HepG2 (cell line): ENCODE data around the gene SSX2IP. TPM values are rescaled to one million over a fixed set of nuclear protein-coding genes. Genes with fewer than 3 reads are reported as not detected.

Source experiments
- CEBPG ChIP-seq: IDR thresholded peaks from 2 replicates; pipeline ENCODE4 v1.6.1; 2016
- CREB1 ChIP-seq, 2 experiments: fragments of 450-650 bp in 1 of 2; IDR thresholded peaks; 2 replicates each; pipeline ENCODE4 v1.6.1; 2016 to 2017; ENCODE audit warnings: control low read depth in 1 of 2, mild to moderate bottlenecking in 1 of 2, missing compliant biosample characterization in 1 of 2, missing genetic modification characterization in 1 of 2
- DNMT1 ChIP-seq: sonication (generic); formaldehyde crosslinking; IDR thresholded peaks from 2 replicates; pipeline ENCODE4 v1.5.1; 2020; ENCODE audit warnings: mild to moderate bottlenecking, missing genetic modification reagents
- ELF1 ChIP-seq: sonication (generic); formaldehyde crosslinking; IDR thresholded peaks from 2 replicates; pipeline ENCODE4 v1.4.0; 2020; ENCODE audit warnings: missing genetic modification reagents
- FOXA3 ChIP-seq: IDR thresholded peaks from 2 replicates; pipeline ENCODE4 v1.6.1; 2016; ENCODE audit warnings: missing genetic modification reagents, missing compliant biosample characterization
- HMG20A ChIP-seq: IDR thresholded peaks from 2 replicates; pipeline ENCODE4 v1.6.1; 2016; ENCODE audit warnings: borderline replicate concordance
- ISL2 ChIP-seq: sonication (generic); formaldehyde crosslinking; IDR thresholded peaks from 2 replicates; pipeline ENCODE4 v1.5.0; 2020; ENCODE audit warnings: missing genetic modification reagents
- KMT2A ChIP-seq: sonication (generic); formaldehyde crosslinking; IDR thresholded peaks from 2 replicates; pipeline ENCODE4 v1.4.0; 2020; ENCODE audit warnings: missing genetic modification reagents
- MTA1 ChIP-seq: sonication (generic); formaldehyde crosslinking; IDR thresholded peaks from 2 replicates; pipeline ENCODE4 v1.4.0; 2020; ENCODE audit warnings: missing genetic modification reagents, mild to moderate bottlenecking, borderline replicate concordance
- PHF21A ChIP-seq: sonication (generic); formaldehyde crosslinking; IDR thresholded peaks from 2 replicates; pipeline ENCODE4 v1.5.0; 2020; ENCODE audit warnings: mild to moderate bottlenecking, missing genetic modification reagents
- POLR2G ChIP-seq: fragments of 200-400 bp; formaldehyde crosslinking; IDR thresholded peaks from 2 replicates; pipeline ENCODE4 v1.6.1; 2018; ENCODE audit warnings: mild to moderate bottlenecking, low read depth, low read length, moderate library complexity
- SMAD3 ChIP-seq: sonication (generic); formaldehyde crosslinking; IDR thresholded peaks from 2 replicates; pipeline ENCODE4 v1.4.0; 2020; ENCODE audit warnings: missing genetic modification reagents
- TBX2 ChIP-seq: sonication (generic); formaldehyde crosslinking; IDR thresholded peaks from 2 replicates; pipeline ENCODE4 v1.5.0; 2020; ENCODE audit warnings: missing genetic modification reagents, mild to moderate bottlenecking, borderline replicate concordance
- ZBTB20 ChIP-seq: sonication (generic); formaldehyde crosslinking; IDR thresholded peaks from 2 replicates; pipeline ENCODE4 v1.8.1; 2023; ENCODE audit warnings: missing genetic modification reagents, low read depth, mild to moderate bottlenecking, borderline replicate concordance
- ZBTB3 ChIP-seq: sonication (generic); formaldehyde crosslinking; IDR thresholded peaks from 2 replicates; pipeline ENCODE4 v1.4.0; 2020; ENCODE audit warnings: low read depth, mild to moderate bottlenecking, moderate library complexity, missing genetic modification reagents, borderline replicate concordance
- ZNF138 ChIP-seq: sonication (generic); formaldehyde crosslinking; IDR thresholded peaks from 2 replicates; pipeline ENCODE4 v1.5.0; 2020; ENCODE audit warnings: mild to moderate bottlenecking, low read depth, missing genetic modification reagents
- ZNF33A ChIP-seq: sonication (generic); formaldehyde crosslinking; IDR thresholded peaks from 2 replicates; pipeline ENCODE4 v1.5.1; 2020; ENCODE audit warnings: missing genetic modification reagents, mild to moderate bottlenecking, moderate library complexity, borderline replicate concordance
- ZNF557 ChIP-seq: sonication (generic); formaldehyde crosslinking; IDR thresholded peaks from 2 replicates; pipeline ENCODE4 v1.4.0; 2020; ENCODE audit warnings: missing genetic modification reagents
- ZNF670 ChIP-seq: sonication (generic); formaldehyde crosslinking; IDR thresholded peaks from 2 replicates; pipeline ENCODE4 v1.8.0; 2022; ENCODE audit warnings: mild to moderate bottlenecking, missing genetic modification reagents, borderline replicate concordance
- ZNF7 ChIP-seq: IDR thresholded peaks from 2 replicates; pipeline ENCODE4 v1.6.1; 2016; ENCODE audit warnings: missing biosample characterization, missing genetic modification reagents
- ZNF761 ChIP-seq: sonication (generic); formaldehyde crosslinking; conservative IDR thresholded peaks from 2 replicates; pipeline ENCODE4 v1.4.0; 2020; ENCODE audit warnings: mild to moderate bottlenecking, missing genetic modification reagents
- ZZZ3 ChIP-seq: sonication (generic); formaldehyde crosslinking; IDR thresholded peaks from 2 replicates; pipeline ENCODE4 v1.4.0; 2020; ENCODE audit warnings: missing genetic modification reagents, mild to moderate bottlenecking, borderline replicate concordance
- polyA plus RNA-seq, 8 experiments: library from polyadenylated mRNA; depleted of rRNA in 3 of 8; stranded (reverse) in 7 of 8; unstranded in 1 of 8; fragments of >200 nt; fragmentation: Illumina TruSeq in 4 of 8; extraction: Trizol in 4 of 8; gene quantifications; 2 replicates each; pipeline versions ENCODE4 v1.2.1 to v1.2.3, GENCODE V29; 2011 to 2016; ENCODE audit warnings: low read depth in 4 of 8, missing spikeins in 1 of 8, mixed read lengths in 1 of 8; ENCODE audit not compliant: insufficient read depth in 1 of 8
- total RNA-seq, 5 experiments: library from RNA; depleted of rRNA; stranded (reverse); fragments of >200 nt; fragmentation: Illumina TruSeq; extraction: Trizol; gene quantifications; 2 replicates each; pipeline ENCODE4 v1.2.3, GENCODE V29; 2016; ENCODE audit warnings: low read depth in 1 of 5
- TF ChIP-seq, protein P1 (sequence below): sonication (generic); formaldehyde crosslinking; IDR thresholded peaks from 2 replicates; pipeline ENCODE4 v1.8.0; 2022; ENCODE audit warnings: low read depth, missing genetic modification reagents
- TF ChIP-seq, protein P2 (sequence below): sonication (generic); IDR thresholded peaks from 2 replicates; pipeline ENCODE4 v1.6.1; 2016; ENCODE audit warnings: low read depth, borderline replicate concordance
- TF ChIP-seq, protein P3 (sequence below), 2 experiments: sonication (generic) in 1 of 2; formaldehyde crosslinking in 1 of 2; IDR thresholded peaks; 2 replicates each; pipeline versions ENCODE4 v1.4.0 to v1.6.1; 2016 to 2020; ENCODE audit warnings: borderline replicate concordance in 1 of 2, low read depth in 1 of 2, mild to moderate bottlenecking in 1 of 2, missing genetic modification reagents in 1 of 2

SSX2IP gene
- total and polyA plus RNA-seq, 2 of the 13 experiments (the other 11 are each of a cell fraction or from before 2014, with no cell fraction given): 2.7 to 23.7 TPM

- TF ChIP-seq ISL2 (CRISPR knock-in tag) (peak; percentile 81), ZNF761 (CRISPR knock-in tag) (no peak), FOXA3 (CRISPR knock-in tag) (peak; percentile 72), POLR2G (peak; percentile 53), PHF21A (CRISPR knock-in tag) (peak; percentile 46; the same call in 1 of the 2 replicates), HMG20A (CRISPR knock-in tag) (peak; percentile 84), ZNF7 (CRISPR knock-in tag) (no peak), ZBTB20 (CRISPR knock-in tag) (0 out of 2 replicates have a peak, but pooled peaks have one; percentile 37), TBX2 (CRISPR knock-in tag) (peak; percentile 93), ZZZ3 (CRISPR knock-in tag) (no peak), CEBPG (CRISPR knock-in tag) (peak; percentile 50; the same call in 1 of the 2 replicates), SMAD3 (CRISPR knock-in tag) (0 out of 2 replicates have a peak, but pooled peaks have one; percentile 30), ZNF33A (CRISPR knock-in tag) (no peak), ELF1 (CRISPR knock-in tag) (0 out of 2 replicates have a peak, but pooled peaks have one; percentile 11), ZNF670 (CRISPR knock-in tag) (no peak), ZBTB3 (CRISPR knock-in tag) (no peak), KMT2A (CRISPR knock-in tag) (no peak), ZNF557 (CRISPR knock-in tag) (no peak), DNMT1 (CRISPR knock-in tag) (no peak), CREB1 (IDR thresholded peaks at IDR 0.05) (no peak), CREB1 (CRISPR knock-in tag; IDR thresholded peaks at IDR 0.05) (0 out of 2 replicates have a peak, but pooled peaks have one; percentile 44), MTA1 (CRISPR knock-in tag) (no peak), ZNF138 (CRISPR knock-in tag) (no peak)
- TF ChIP-seq, protein P1, sequence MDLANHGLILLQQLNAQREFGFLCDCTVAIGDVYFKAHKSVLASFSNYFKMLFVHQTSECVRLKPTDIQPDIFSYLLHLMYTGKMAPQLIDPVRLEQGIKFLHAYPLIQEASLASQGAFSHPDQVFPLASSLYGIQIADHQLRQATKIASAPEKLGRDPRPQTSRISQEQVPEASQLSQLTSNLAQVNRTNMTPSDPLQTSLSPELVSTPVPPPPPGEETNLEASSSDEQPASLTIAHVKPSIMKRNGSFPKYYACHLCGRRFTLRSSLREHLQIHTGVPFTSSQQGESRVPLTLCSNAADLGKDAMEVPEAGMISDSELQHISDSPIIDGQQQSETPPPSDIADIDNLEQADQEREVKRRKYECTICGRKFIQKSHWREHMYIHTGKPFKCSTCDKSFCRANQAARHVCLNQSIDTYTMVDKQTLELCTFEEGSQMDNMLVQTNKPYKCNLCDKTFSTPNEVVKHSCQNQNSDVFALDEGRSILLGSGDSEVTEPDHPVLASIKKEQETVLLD: no peak
- TF ChIP-seq, protein P2, sequence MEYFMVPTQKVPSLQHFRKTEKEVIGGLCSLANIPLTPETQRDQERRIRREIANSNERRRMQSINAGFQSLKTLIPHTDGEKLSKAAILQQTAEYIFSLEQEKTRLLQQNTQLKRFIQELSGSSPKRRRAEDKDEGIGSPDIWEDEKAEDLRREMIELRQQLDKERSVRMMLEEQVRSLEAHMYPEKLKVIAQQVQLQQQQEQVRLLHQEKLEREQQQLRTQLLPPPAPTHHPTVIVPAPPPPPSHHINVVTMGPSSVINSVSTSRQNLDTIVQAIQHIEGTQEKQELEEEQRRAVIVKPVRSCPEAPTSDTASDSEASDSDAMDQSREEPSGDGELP: peak; percentile 62; the same call in 1 of the 2 replicates
- TF ChIP-seq, protein P3, sequence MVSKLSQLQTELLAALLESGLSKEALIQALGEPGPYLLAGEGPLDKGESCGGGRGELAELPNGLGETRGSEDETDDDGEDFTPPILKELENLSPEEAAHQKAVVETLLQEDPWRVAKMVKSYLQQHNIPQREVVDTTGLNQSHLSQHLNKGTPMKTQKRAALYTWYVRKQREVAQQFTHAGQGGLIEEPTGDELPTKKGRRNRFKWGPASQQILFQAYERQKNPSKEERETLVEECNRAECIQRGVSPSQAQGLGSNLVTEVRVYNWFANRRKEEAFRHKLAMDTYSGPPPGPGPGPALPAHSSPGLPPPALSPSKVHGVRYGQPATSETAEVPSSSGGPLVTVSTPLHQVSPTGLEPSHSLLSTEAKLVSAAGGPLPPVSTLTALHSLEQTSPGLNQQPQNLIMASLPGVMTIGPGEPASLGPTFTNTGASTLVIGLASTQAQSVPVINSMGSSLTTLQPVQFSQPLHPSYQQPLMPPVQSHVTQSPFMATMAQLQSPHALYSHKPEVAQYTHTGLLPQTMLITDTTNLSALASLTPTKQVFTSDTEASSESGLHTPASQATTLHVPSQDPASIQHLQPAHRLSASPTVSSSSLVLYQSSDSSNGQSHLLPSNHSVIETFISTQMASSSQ (IDR thresholded peaks at IDR 0.05; ENCODE audit: low read depth): peak; percentile 39; the same call in 1 of the 2 replicates
- TF ChIP-seq, protein P3 (CRISPR knock-in tag; IDR thresholded peaks at IDR 0.05; ENCODE audit: borderline replicate concordance): no peak
These were observed 30.0 kb upstream of the SSX2IP start (continued) for GRCh38 chr1:84720221-84720780.
